HG02870 (cell line): ENCODE measurements around the gene PCDHGA9.
"Not testable (repeated sequence)": the region's sequence is repeated elsewhere in the genome, so short reads cannot be mapped to it uniquely, and the experiment has no call there.

Source experiments
- ATAC-seq: cut with Tn5 transposase; IDR thresholded peaks from one replicate; pipeline ENCODE4 v1.9.1; 2021; ENCODE audit warnings: mild to moderate bottlenecking, moderate library complexity; ENCODE audit not compliant: unreplicated experiment

PCDHGA9 gene

GRCh38 chr5:141402553-141403243, at the start of gene PCDHGA9:
PCDHGA9 (plus strand) TSS chr5:141402778; CDS start chr5:141402953, 175 bp downstream.
- ATAC-seq, result no peak

GRCh38 chr5:141354900-141355469, 47.6 kb upstream of the PCDHGA9 start, which contains the start of gene PCDHGA4:
PCDHGA4 (plus strand) TSS chr5:141355021; CDS start chr5:141355108, 87 bp downstream.
- no peak for ATAC-seq

- ATAC-seq, result no peak
Measured at GRCh38 chr5:141355641-141356040, 46.9 kb upstream of the PCDHGA9 start.

- no peak for ATAC-seq
Measured at GRCh38 chr5:141356133-141356532, 46.4 kb upstream of the PCDHGA9 start.

- no peak for ATAC-seq
Measured at GRCh38 chr5:141356950-141357349, 45.6 kb upstream of the PCDHGA9 start.

- ATAC-seq, result peak; percentile 70
Measured at GRCh38 chr5:141359790-141360426, 42.7 kb upstream of the PCDHGA9 start, which contains the start of gene PCDHGB2. PCDHGB2 (plus strand) TSS chr5:141359994; CDS start chr5:141360136, 142 bp downstream.

- ATAC-seq, result no peak
Measured at GRCh38 chr5:141360685-141361084, 41.9 kb upstream of the PCDHGA9 start.

GRCh38 chr5:141362719-141363118, 39.9 kb upstream of the PCDHGA9 start:
- ATAC-seq, result no peak

- no peak for ATAC-seq
Measured at GRCh38 chr5:141363952-141364660, 38.5 kb upstream of the PCDHGA9 start, which contains the start of gene PCDHGA5. PCDHGA5 (plus strand) TSS chr5:141364162; CDS start chr5:141364331, 169 bp downstream.

GRCh38 chr5:141366016-141366896, 36.3 kb upstream of the PCDHGA9 start:
- ATAC-seq, result no peak

GRCh38 chr5:141369994-141370848, 32.4 kb upstream of the PCDHGA9 start, which contains the start of gene PCDHGB3:
PCDHGB3 (plus strand) TSS chr5:141370242; CDS start chr5:141370395, 153 bp downstream.
- peak; percentile 100 for ATAC-seq

- no peak for ATAC-seq
Measured at GRCh38 chr5:141371572-141372475, 30.8 kb upstream of the PCDHGA9 start.

GRCh38 chr5:141373673-141374317, 28.8 kb upstream of the PCDHGA9 start, which contains the start of gene PCDHGA6:
PCDHGA6 (plus strand) TSS chr5:141373891; CDS start chr5:141374084, 193 bp downstream.
- ATAC-seq, result no peak

GRCh38 chr5:141374627-141375026, 28.0 kb upstream of the PCDHGA9 start:
- no peak for ATAC-seq

- ATAC-seq, result not testable (repeated sequence)
Measured at GRCh38 chr5:141375444-141376155, 27.0 kb upstream of the PCDHGA9 start.

- no peak for ATAC-seq
Measured at GRCh38 chr5:141382469-141383294, 19.9 kb upstream of the PCDHGA9 start, which contains the start of gene PCDHGA7. PCDHGA7 (plus strand) TSS chr5:141382742; CDS start chr5:141382900, 158 bp downstream.
